HG02938 (cell line): ENCODE data around the gene EFR3B.

Experiments used
- ATAC-seq: cut with Tn5 transposase; IDR thresholded peaks from one replicate; pipeline ENCODE4 v1.9.1; 2021; ENCODE audit warnings: mild to moderate bottlenecking, moderate library complexity; ENCODE audit not compliant: unreplicated experiment

EFR3B gene

GRCh38 chr2:25176138-25176537 is 134.3 kb downstream of the EFR3B start:
- no peak for ATAC-seq

- ATAC-seq: no peak
These were observed 134.8 kb downstream of the EFR3B start for GRCh38 chr2:25176541-25177181.

- ATAC-seq: no peak
These were observed 135.3 kb downstream of the EFR3B start for GRCh38 chr2:25177211-25177611.

- ATAC-seq: no peak
These were observed 137.1 kb downstream of the EFR3B start for GRCh38 chr2:25178976-25179375.

- ATAC-seq: no peak
These were observed 142.4 kb downstream of the EFR3B start for GRCh38 chr2:25184254-25184653.

GRCh38 chr2:25187729-25188350 is 146.0 kb downstream of the EFR3B start:
- ATAC-seq: no peak

GRCh38 chr2:25188405-25188804 is 146.5 kb downstream of the EFR3B start:
- no peak for ATAC-seq

- ATAC-seq: no peak
These were observed 148.7 kb downstream of the EFR3B start for GRCh38 chr2:25190536-25190935.

- ATAC-seq: no peak
These were observed 152.8 kb downstream of the EFR3B start for GRCh38 chr2:25194576-25195122.

- ATAC-seq: no peak
These were observed 155.7 kb downstream of the EFR3B start for GRCh38 chr2:25197336-25198208.

- ATAC-seq: no peak
These were observed 156.3 kb downstream of the EFR3B start for GRCh38 chr2:25198209-25198525.

- ATAC-seq: no peak
These were observed 156.7 kb downstream of the EFR3B start for GRCh38 chr2:25198576-25198975.

- no peak for ATAC-seq
These were observed 159.4 kb downstream of the EFR3B start for GRCh38 chr2:25201265-25201664.

- ATAC-seq: no peak
These were observed 159.9 kb downstream of the EFR3B start for GRCh38 chr2:25201794-25202193.

GRCh38 chr2:25202275-25202674 is 160.4 kb downstream of the EFR3B start:
- ATAC-seq: no peak

GRCh38 chr2:25204190-25204838 is 162.4 kb downstream of the EFR3B start:
- ATAC-seq: no peak

- ATAC-seq: no peak
These were observed 165.2 kb downstream of the EFR3B start for GRCh38 chr2:25207078-25207545.
